ENCODE measurements around the gene NIP7. TPM values are rescaled to one million over a fixed set of nuclear protein-coding genes. Genes with fewer than 3 reads are reported as not detected.

NIP7 gene
- total RNA-seq, 1 experiment from 2014 or later: 35.3 TPM

DNA sequence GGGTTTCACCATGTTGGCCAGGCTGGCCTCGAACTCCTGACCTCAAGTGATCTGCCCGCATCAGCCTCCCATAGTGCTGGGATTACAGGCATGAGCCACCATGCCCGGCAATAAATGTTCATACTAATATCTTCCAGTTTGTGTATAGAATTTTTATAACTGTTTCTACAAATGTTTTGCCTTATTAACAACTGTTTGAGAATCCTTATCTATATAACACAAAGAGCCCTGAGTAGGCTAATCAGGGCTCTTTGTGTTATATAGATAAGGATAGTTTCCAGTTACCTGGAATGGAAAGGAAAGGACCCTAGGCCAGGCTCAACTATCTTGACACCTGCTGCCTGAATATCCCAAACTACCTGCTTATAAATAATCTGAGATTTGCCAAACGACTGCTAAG is 29.3 kb downstream of the NIP7 start:
- Histone ChIP-seq H3K4me3 (ENCODE audit: low read depth in 2 of 2, low read length in 2 of 2) (no peak overlapping the region), H3K36me3 (ENCODE audit: control insufficient read depth, insufficient read depth, low read length) (peaks cover 9% of the 10 kb centered on the region), H3K9me3 (ENCODE audit: control insufficient read depth, insufficient read depth, low read depth, low read length) (no peaks in the 10 kb centered on the region), H3K27ac (ENCODE audit: low read length) (no peak overlapping the region), H3K27me3 (ENCODE audit: control insufficient read depth, insufficient read depth, low read length) (no peaks in the 10 kb centered on the region), H3K4me1 (ENCODE audit: control insufficient read depth, insufficient read depth, low read length) (no peaks in the 10 kb centered on the region)
- ChIA-PET CTCF (no interaction called here), POLR2A (no interaction called here)
- in situ Hi-C loops (cut with HindIII; ENCODE audit: low pct_unique_long_range_greater_than_20kb, low sequenced_read_pairs) (no loop called here), intact Hi-C loops (cut with micrococcal nuclease; ENCODE audit: unreplicated experiment) (no loop called here)
- TF ChIP-seq, protein P1, sequence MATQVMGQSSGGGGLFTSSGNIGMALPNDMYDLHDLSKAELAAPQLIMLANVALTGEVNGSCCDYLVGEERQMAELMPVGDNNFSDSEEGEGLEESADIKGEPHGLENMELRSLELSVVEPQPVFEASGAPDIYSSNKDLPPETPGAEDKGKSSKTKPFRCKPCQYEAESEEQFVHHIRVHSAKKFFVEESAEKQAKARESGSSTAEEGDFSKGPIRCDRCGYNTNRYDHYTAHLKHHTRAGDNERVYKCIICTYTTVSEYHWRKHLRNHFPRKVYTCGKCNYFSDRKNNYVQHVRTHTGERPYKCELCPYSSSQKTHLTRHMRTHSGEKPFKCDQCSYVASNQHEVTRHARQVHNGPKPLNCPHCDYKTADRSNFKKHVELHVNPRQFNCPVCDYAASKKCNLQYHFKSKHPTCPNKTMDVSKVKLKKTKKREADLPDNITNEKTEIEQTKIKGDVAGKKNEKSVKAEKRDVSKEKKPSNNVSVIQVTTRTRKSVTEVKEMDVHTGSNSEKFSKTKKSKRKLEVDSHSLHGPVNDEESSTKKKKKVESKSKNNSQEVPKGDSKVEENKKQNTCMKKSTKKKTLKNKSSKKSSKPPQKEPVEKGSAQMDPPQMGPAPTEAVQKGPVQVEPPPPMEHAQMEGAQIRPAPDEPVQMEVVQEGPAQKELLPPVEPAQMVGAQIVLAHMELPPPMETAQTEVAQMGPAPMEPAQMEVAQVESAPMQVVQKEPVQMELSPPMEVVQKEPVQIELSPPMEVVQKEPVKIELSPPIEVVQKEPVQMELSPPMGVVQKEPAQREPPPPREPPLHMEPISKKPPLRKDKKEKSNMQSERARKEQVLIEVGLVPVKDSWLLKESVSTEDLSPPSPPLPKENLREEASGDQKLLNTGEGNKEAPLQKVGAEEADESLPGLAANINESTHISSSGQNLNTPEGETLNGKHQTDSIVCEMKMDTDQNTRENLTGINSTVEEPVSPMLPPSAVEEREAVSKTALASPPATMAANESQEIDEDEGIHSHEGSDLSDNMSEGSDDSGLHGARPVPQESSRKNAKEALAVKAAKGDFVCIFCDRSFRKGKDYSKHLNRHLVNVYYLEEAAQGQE (IDR thresholded peaks at IDR 0.05; ENCODE audit: insufficient read depth in 1 of 2, low read depth in 2 of 2, low read length in 1 of 2): no peak
- TF ChIP-seq SIN3A (IDR thresholded peaks at IDR 0.05; ENCODE audit: borderline replicate concordance, insufficient read depth, low read depth, low read length) (no peak), POLR2AphosphoS5 (IDR thresholded peaks at IDR 0.05; ENCODE audit: low read depth, low read length) (no peak), TCF7L2 (IDR thresholded peaks at IDR 0.05; ENCODE audit: low read depth, low read length) (no peak)
- TF ChIP-seq, protein P2, sequence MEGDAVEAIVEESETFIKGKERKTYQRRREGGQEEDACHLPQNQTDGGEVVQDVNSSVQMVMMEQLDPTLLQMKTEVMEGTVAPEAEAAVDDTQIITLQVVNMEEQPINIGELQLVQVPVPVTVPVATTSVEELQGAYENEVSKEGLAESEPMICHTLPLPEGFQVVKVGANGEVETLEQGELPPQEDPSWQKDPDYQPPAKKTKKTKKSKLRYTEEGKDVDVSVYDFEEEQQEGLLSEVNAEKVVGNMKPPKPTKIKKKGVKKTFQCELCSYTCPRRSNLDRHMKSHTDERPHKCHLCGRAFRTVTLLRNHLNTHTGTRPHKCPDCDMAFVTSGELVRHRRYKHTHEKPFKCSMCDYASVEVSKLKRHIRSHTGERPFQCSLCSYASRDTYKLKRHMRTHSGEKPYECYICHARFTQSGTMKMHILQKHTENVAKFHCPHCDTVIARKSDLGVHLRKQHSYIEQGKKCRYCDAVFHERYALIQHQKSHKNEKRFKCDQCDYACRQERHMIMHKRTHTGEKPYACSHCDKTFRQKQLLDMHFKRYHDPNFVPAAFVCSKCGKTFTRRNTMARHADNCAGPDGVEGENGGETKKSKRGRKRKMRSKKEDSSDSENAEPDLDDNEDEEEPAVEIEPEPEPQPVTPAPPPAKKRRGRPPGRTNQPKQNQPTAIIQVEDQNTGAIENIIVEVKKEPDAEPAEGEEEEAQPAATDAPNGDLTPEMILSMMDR (IDR thresholded peaks at IDR 0.05): no peak
- DNase-seq (ENCODE audit: low read depth, low spot score): no peak
- BruUV-seq (replicated peaks): no TSS peak
- no peak for ATAC-seq

DNA sequence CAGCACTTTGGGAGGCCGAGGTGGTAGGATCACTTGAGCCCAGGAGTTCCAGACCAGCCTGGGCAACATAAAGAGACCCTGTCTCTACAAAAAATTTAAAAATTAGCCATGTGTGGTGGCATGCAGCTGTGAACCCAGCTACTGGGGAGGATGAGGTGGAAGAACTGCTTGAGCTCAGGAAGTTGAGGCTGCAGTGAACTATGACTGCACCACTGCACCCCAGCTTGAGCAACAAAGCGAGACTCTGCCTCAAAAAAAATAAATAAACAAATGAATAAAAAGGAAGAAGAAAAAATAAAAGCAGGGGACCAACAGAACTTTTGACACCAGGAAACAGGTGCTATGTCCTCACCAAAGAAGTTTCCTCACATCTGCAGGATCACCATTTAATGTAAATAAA is 32.0 kb downstream of the NIP7 start:
- in situ Hi-C loops (cut with HindIII; ENCODE audit: low pct_unique_long_range_greater_than_20kb, low sequenced_read_pairs): no loop called here
- intact Hi-C loops (cut with micrococcal nuclease; ENCODE audit: unreplicated experiment): no loop called here
- ATAC-seq: no peak
- H3K4me3 ChIP-seq (ENCODE audit: low read depth in 2 of 2, low read length in 2 of 2): no peak overlapping the region
- no peaks in the 10 kb centered on the region for H3K9me3 ChIP-seq (ENCODE audit: control insufficient read depth, insufficient read depth, low read depth, low read length)
- TF ChIP-seq POLR2AphosphoS5 (IDR thresholded peaks at IDR 0.05; ENCODE audit: low read depth, low read length): no peak
- no peak for TF ChIP-seq TCF7L2 (IDR thresholded peaks at IDR 0.05; ENCODE audit: low read depth, low read length)
- TF ChIP-seq SIN3A (IDR thresholded peaks at IDR 0.05; ENCODE audit: borderline replicate concordance, insufficient read depth, low read depth, low read length): no peak
- TF ChIP-seq, protein P2 (IDR thresholded peaks at IDR 0.05): no peak
- TF ChIP-seq, protein P1 (IDR thresholded peaks at IDR 0.05; ENCODE audit: insufficient read depth in 1 of 2, low read depth in 2 of 2, low read length in 1 of 2): no peak
- POLR2A ChIA-PET: no interaction called here
- no peak for DNase-seq (ENCODE audit: low read depth, low spot score)
- CTCF ChIA-PET: no interaction called here
- H3K27ac ChIP-seq (ENCODE audit: low read length): no peak overlapping the region
- BruUV-seq (replicated peaks): no TSS peak
- peaks cover 9% of the 10 kb centered on the region for H3K36me3 ChIP-seq (ENCODE audit: control insufficient read depth, insufficient read depth, low read length)
- no peaks in the 10 kb centered on the region for H3K4me1 ChIP-seq (ENCODE audit: control insufficient read depth, insufficient read depth, low read length)
- no peaks in the 10 kb centered on the region for H3K27me3 ChIP-seq (ENCODE audit: control insufficient read depth, insufficient read depth, low read length)

All from Panc1 (cell line).